HG03025 (cell line): Measurements from ENCODE around the gene ADPRS.

Experiments used
- ATAC-seq: cut with Tn5 transposase; IDR thresholded peaks from one replicate; pipeline ENCODE4 v1.9.1; 2021; ENCODE audit warnings: mild to moderate bottlenecking, moderate library complexity; ENCODE audit not compliant: unreplicated experiment, low FRiP score

Gene ADPRS

DNA sequence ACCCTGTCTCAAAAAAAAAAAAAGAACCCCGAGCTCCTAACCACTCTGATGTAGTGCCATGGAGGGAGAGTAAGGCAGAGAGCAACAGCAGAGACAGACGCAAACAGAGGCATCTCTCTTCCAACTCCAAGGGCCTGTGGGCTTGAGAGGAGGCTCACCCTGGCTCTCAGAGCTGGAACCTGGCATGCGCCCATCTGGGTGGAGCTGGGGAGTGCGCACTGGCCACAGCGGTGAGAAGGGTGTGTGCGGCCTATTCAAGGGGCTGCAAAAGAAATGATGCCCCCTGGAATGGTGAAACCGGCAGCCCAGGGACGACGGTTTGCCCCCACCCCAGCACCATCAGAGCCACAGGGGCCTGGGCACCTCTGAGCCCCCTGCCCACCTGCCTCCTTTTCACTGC, 18.7 kb downstream of the ADPRS start:
- ATAC-seq: no peak

DNA sequence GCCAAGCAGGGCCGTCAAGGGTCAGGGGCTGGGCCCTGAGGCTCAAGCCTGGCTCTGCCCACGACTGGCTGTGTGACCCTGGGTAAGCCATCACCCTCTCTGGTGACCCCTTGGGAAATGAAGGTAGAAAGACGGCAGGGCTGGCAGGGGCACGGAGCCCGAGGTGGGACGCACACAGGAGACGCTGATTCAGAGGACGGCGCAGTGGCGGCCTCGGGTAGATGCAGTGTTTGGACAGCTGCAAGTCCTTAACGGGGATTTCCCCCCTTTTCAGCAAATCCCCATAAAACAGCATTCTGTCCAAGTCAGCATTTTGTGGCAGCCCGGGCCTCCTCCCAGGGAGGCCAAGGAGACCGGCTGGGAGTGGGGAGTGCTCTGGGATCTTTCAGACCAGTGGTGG, 19.6 kb downstream of the ADPRS start:
- no peak for ATAC-seq

DNA sequence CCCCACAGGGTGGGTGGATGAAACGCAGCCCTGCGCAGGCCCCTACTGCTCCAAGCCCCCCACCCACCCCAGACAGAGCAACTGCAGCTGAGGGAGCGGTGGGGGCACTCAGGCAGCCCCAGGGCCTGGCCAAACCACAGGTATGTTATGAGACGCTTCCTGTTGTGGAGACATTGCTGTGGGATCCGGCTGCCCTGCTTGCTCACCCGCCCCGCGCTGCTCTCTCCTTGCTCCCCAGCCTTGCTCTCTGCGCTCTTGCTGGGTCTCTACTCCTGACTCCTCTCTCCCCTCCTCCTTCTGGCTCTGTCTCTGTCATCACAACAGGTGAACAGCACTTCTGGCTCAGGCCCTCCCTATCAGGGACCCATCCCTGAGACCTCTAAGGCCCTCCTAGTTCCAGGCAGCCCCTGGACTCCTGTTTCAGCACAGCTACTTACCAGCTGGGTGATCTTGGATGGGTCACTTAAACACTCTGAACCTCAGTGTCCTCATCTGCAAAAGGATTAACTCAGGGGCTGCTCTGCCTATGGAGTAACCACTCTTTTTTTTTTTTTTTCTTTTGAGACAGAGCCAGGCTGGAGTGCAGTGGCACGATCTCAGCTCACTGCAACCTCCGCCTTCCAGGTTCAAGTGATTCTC, 20.5 kb downstream of the ADPRS start:
- no peak for ATAC-seq

DNA sequence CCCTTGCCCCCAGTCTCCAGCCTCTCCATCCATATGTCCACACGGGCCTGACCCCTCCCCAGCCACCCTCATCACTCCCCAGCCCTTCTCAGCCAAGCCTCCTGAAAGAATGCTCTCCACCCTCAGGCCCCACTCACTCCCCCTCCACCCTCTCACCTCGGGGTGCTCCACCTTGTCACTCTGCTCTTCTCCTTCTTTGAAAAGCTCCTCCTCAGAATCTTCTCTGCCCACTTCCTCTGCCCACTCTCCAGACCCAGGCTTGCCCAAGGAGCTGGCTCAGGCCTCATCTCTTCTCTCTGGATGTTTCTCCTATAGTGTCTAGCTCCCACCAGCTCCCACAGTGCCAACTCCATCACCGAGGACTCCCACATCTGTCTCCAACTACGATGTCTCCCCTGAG, 22.5 kb downstream of the ADPRS start:
- ATAC-seq: no peak

DNA sequence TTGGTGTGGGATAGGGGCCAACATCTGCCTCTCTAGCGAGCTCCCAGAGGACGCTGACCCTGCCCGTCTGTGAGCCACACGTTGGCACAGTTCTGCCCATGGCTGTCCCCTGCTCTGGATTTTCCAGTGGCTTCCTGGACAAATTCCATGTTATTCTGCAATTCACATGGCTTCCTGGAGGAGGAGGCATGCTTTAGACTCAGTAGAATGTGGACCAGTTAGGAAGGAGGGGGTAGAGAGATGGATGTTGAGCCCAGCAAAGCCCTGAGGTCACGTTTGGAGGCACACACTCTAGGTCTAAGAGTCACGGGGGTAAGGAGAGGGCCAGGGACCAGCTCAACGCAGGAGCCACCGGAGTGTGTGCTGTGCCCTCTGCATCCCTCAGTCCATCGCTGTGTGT, 24.1 kb downstream of the ADPRS start:
- ATAC-seq: no peak

DNA sequence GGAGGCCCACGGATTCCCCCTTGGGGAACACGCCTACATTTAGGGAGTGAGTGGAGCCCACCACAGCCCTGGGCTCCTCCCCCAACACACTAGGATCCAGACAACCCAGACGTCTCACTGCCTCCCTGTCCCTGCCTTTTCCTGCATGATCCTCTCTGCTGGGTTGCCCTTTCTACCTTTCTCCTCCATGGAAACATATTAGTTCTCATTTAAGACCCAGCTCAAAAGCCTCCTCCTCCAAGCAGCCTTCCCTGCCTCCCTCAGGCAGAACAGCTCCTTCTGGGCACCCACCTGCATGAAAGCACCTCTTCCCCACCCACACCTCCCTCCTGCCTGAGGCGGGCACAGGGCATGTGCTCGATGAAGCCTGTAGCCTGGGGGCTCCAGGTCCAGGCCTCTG, 25.7 kb downstream of the ADPRS start:
- ATAC-seq: no peak

DNA sequence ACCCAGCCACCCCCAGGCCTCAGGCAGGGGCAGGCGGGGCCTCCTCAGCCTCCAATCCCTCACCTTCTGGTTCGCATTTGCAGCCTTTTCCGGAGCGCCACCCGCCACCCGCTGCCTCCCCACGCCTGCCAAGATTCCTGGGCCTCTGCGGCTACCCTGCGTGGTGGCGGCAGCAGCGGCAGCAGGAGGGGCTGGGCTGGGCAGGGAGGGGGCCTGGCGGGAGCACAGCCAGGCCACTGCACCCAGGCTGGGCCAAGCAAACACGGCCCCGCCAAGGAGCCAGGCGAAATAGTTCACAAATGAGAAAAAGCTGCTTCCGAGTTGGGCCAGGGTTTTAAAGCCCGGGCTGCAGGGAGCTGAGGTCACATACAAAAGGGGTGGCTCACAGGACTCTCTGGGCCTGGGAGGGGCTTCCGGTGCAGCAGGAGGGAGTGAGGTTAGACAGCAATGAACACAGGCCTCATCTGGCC, 26.5 kb downstream of the ADPRS start:
- no peak for ATAC-seq

DNA sequence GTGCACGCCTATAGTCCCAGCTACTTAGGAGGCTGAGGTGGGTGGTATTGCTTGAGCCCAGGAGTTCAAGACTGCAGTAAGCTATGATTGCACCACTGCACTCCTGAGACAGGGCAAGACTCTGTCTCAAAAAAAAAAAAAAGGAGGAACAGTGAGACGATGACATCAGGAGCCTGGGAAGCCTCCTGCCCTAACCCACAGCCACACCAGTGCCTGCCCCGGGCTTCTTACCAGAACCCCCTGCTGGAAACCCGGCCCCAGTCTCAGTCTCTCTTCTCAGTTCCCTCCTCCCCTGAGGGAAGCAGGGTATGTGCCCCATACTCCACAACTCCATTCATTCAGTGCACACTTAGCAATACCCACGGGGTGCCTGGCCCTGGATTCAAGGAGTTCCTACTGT, 27.2 kb downstream of the ADPRS start:
- no peak for ATAC-seq

DNA sequence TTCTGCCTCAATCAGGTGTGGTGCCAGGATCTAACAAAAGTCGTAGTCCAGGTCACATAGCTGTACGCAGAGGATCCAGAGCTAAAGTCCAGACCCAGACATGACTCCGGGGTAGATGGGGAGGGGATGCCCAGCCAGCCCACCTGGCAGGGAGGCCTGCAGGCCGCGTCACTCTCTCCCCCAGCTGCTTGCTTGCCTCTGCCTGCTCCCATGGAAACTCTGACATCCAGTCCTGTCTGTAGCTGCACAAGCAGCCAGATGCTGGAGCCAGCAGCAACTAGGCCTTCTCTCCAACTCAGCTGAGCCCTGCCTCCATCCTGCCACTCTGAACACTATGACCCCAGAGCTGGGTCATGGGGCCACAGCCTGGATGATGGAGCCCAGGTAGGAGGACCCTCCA, 28.2 kb downstream of the ADPRS start:
- ATAC-seq: no peak

DNA sequence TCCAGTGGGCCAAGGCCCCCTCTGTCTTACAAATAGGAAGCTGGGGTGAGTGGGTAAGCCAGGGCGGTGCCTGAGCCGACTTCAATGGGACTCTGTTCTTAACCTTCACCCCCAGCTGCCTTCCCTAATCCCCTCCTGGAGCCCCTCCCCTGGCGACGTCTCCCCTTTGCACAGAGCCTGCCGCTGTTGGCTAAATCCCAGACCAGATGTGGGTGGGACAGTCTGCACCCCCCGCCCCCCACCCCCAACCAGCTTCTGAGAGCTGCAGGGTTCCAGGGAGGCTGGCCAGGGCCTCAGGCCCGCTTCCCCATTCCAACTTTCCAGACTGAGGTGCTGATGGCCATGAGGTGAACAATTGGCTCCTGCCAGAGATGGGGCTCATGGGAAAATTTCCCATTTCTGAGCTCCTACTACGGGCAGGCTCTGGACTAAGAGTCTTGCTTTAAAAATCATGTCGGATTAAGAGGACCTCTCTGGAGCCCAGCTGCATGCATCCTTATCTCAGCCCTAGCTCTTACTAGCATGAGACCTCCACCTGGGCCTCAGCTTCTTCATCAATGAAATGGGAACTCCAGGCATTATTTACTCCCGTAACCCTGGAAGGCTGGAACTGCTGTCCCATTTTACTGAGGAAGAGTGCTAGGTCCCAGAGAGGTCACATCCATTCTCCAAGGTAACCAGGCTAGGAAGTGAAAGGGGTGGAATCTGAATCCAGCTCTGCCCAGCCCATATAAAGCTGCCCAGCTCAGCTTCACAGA, 29.9 kb downstream of the ADPRS start:
- ATAC-seq: no peak

DNA sequence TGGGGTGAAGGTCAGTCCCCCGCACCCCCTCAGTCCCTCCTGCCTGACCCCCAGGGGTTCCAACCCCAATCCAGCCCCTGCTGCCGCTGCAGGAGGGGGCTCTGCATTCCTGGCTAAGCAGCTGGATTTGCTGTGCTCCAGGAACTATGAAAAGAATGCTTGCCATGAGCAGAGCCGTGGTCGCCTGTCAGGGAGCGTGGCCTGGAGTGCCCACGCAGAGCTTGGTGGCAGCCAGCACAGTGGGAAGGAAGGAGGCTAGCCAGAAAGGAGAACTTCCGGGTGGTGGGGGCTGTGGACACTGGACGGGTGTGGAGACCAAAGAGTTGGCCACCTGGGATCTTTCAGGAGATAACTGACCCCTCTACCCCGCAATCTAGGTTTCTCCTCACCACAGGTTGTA, 30.8 kb downstream of the ADPRS start:
- no peak for ATAC-seq

DNA sequence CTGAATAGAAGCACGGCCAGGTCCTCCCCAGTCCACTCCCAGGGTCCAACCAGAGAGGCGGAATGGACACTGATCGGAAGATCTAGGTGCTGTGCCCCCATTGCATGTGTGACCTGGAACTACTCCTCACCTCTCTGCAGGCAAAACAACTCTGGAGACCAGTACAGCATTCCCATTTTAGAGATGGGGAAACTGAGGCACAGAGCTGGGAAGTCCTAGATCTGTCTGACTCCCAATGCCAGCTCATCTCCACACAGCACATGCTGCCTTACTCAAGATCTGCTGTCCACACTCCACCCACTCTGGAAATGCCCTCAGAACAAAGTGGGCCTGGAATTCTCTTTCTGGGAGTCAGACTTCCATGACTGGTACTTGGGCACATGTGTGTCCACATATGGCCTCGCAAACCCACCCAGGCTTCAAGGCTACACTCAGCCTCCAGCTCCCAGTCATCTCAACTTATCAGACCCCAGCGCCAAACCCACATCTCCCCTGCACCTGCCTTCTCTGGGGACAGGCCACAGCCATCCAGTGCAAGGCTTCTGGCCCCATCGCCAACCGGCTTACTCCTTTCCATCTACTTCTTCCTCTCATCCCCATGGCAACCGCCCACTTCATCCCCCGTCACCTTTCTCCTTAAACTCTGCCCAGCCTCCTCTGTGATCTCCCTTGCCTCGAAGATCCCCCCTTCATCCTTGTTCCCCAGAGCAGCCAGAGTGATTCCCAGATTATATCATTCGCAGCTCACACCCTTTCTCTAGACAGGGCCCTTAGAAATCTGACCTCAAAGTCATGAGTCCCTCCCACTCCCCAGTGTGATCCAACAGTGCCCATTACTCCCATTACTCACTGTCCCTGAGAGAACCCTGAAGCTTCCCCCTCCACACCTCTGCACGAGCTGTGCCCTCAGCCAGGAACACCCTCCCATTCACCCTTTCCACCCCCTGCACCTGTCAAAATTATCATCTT, 33.7 kb downstream of the ADPRS start:
- no peak for ATAC-seq

DNA sequence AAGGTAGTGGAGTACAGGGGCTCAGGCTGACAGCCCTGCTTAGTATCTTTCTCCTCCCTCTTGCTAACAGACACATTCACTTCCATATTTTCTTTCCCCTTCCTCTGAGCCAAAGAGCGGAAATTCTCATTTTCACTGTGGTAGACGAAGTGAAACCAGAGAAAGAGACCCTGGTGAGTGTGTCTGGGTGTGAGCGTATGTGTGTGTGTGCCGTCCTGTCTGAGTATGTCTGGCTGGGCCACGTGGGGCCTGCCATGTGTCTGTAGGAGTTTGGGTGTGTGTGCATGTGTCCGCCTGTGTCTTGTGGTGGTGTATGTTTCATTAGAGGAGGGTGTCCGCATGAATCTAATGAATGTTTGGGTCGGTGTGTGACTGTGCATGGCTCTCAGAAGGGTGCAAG, 34.7 kb downstream of the ADPRS start:
- ATAC-seq: no peak

DNA sequence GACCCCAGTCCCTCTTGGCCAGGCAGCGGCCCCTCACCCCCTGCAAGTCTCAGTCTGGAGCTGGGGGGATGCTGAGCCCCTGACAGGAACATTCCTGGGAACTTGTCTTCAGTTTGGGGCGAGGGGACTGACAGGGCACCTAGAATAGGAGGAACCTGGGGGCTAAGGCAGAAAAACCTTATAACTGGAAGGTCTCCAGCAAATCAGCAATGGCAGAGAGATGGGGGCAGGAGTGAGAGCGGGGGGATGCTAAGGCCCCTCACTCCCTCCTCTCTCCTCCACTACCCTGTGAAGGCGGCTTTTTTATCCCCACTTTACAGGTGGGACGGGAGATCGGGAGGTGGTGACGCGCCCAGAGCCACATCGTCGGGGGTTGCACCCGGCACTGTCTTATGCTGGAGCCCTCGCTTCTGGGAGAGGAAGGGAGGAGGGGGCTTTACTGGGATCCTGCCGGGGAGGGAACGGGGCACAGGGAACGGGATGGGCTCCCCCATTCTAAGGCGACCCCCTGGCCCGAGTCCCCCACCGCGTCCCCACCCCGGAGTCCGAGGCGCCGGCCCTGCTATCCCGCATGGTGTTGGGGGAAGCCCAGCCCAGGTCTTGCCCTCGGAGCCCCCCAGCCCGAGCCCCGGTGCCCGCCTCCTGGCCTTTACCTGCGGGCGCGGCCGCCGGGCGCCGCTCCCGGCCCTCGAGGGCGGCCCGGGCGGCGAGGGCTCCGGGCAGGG, 35.9 kb downstream of the ADPRS start:
- ATAC-seq: no peak

DNA sequence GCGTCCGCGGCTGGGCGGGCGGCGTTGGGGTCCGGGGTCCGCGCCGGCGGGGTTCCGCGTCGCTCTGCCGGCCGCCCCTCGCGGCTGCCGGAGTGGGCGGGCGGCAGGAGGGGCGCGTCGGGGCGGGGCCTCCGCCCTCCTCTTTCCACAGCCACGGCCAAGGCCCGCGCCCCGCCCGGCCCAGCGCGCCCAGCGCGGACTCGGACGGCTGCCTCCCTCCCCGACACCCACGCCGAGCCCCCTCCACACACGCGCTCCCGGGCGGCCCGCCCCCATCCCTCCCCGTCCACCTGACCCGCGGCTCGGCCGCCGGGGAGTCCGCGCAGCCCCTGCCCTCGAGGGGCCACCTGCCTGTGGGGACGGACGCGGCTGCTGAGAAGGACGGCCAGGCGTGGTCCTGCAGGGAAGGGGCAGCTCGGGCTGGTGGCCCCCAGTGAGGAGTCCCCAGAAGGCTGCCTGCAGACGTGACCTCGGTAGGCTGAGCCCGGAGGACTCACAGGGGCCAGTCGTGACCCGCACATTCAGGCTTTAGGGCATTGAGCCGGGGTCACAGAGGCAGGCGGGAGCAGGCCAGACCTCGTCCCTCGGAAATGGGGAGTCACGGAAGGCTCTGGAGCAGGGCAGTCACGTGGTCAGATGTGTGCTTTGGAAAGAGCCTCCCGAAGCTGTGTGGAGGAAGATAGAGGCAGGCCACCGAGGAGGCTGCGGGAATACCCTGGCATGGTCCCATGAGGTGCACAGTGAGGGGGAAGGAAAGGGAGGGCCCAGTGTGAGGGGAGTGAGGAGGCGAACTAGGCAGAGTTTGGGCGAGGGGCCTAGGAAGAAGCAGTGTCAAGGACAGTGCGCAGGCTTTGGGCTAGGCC, 36.7 kb downstream of the ADPRS start, which contains the start of gene COL8A2:
TSS of gene COL8A2 (minus strand) at position 94 of the 863 bp plus-strand sequence. CDS start 24,980 bp downstream, outside the sequence.
- ATAC-seq: no peak

DNA sequence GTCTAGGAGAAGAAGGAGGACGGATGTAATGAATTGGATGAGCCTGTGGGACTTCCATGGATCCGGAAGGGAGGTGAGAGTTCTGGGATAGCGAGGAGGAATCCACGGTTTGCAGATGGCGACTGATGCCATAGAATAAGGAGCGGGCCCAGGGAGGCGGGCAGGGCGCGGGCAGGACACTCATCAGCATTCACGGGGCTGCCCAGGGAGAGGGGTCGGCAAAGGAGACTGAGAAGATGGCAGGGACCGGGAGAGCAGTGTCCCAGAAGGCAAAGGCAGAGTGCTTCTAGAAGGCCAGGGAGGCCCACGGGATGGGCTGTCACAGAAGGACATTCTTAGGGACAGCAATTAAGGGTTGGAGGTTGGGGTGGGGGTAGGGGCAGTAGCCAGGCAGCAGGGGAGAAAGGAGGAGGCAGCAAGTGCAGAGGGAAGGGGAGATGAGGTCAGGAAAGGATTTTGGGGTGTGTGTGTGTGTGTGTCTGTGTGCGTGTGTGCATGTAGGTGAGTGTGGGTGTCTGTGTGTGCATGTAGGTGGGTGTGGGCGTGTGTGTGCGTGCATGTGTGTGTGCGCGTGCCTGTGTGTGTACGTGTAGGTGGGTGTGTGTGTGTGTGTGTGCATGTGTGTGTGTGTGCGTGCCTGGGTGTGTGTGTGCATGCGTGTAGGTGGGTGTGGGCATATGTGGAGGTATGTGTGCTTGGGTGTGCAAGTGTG, 37.5 kb downstream of the ADPRS start:
- no peak for ATAC-seq

DNA sequence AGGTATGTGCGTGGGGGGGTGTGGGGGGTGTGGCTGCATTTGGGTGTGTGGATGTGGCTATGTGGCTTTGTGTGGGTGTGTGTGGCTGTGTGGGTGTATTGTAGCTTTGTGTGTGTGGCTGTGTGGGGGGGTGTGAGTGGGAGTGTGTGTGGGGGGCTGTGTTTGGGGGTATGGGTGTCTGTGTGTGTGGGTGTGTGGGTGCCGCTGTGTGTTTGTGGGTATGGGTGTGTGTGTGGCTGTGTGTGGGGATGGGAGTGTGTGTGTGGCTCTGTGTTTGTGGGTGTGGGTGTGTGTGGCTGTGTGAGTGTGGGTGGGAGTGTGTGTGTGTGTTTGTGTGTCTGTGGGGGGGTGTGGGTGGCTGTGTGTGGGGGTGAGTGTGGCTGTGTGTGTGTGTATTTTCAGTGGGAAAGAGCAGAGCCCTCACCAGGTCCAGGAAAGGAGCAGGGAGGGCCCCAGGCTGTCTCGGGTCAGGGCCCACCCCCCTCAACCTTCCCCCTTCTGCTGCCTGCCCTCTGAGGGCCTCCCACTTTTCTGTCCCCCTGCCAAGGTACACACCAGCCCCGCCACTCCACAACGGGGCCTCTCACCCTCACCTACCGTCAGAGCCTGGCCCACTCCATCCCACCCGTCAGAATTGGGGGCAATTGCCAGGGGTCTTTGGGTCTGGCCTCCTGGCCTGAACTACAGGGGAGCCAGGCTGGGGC, 38.3 kb downstream of the ADPRS start:
- ATAC-seq: no peak
